Adipose tissue (tissue), 3 donors: Measurements from ENCODE around the gene LASP1. TPM values are rescaled to one million over a fixed set of nuclear protein-coding genes. Genes with fewer than 3 reads are reported as not detected.
"Not testable (repeated sequence)": the region's sequence is repeated elsewhere in the genome, so short reads cannot be mapped to it uniquely, and the experiment has no call there.

Source experiments
- H3K27ac ChIP-seq: one replicate; pipeline ENCODE4 v1.5.1; 2013; ENCODE audit warnings: low read depth, low read length
- WGBS, 3 donors: extraction: QIAGEN DNeasy Blood & Tissue Kit; methylation state at CpG; one replicate each; pipeline ENCODE4 v1.1.7; 2013; 5-methylcytosine and 5-hydroxymethylcytosine counted together
- polyA plus RNA-seq, 3 donors: library from polyadenylated mRNA; stranded (reverse); fragments of 200-250 nt; gene quantifications; one replicate each; pipeline ENCODE4 v1.2.3, GENCODE V29; 2013
- donor health status: healthy with polysubstance abuse.
- donor health status: Bipolar disorder and iron deficiency.
- donor health status: healthy.

Gene LASP1
- polyA plus RNA-seq, 3 donors = 49.1 to 90.6 (median 67.3) TPM

DNA sequence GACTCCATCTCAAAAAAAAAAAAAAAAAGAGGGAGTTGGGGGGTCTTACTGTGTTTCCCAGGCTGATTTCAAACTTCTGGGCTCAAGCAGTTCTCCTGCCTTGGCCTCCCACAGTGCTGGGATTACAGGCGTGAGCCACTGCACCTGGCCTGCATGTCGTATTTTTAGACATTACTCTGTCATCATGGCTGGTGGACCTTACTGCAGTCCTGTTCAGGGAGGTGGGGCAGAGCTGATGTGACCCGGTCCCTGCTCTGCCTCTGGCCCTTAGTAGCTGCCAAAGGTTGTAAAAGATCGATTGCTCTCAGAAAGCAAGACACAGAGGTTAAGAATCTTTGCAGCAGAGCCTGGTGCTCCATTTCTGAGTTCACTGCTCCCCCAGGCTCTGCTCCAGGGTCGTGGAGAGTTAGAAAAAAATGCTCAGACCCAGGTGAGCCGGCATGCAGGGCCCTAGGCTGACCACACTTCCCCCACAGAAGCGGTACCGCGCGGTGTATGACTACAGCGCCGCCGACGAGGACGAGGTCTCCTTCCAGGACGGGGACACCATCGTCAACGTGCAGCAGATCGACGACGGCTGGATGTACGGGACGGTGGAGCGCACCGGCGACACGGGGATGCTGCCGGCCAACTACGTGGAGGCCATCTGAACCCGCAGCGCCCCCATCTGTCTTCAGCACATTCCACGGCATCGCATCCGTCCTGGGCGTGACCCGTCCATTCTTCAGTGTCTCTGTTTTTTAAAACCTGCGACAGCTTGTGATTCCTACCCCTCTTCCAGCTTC is 48.5 kb downstream of the LASP1 start:
- 83 to 85% (median 83%) methylated on average over 37 of the region's 37 CpGs for WGBS, 3 donors
- H3K27ac ChIP-seq = no peak overlapping the region

- 91 to 100% (median 97%) methylated on average over 5 of the region's 5 CpGs for WGBS, 3 donors
- no peak overlapping the region for H3K27ac ChIP-seq
Observed at GRCh38 chr17:38918916-38919315, 49.1 kb downstream of the LASP1 start.

- 90 to 95% (median 95%) methylated on average over 16 of the region's 16 CpGs for WGBS, 3 donors
- no peak overlapping the region for H3K27ac ChIP-seq
Observed at GRCh38 chr17:38919316-38920078, 49.6 kb downstream of the LASP1 start.

DNA sequence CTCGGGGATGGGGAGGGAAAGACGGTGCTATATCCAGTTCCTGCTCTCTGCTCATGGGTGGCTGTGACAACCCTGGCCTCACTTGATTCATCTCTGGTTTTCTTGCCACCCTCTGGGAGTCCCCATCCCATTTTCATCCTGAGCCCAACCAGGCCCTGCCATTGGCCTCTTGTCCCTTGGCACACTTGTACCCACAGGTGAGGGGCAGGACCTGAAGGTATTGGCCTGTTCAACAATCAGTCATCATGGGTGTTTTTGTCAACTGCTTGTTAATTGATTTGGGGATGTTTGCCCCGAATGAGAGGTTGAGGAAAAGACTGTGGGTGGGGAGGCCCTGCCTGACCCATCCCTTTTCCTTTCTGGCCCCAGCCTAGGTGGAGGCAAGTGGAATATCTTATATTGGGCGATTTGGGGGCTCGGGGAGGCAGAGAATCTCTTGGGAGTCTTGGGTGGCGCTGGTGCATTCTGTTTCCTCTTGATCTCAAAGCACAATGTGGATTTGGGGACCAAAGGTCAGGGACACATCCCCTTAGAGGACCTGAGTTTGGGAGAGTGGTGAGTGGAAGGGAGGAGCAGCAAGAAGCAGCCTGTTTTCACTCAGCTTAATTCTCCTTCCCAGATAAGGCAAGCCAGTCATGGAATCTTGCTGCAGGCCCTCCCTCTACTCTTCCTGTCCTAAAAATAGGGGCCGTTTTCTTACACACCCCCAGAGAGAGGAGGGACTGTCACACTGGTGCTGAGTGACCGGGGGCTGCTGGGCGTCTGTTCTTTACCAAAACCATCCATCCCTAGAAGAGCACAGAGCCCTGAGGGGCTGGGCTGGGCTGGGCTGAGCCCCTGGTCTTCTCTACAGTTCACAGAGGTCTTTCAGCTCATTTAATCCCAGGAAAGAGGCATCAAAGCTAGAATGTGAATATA is 50.8 kb downstream of the LASP1 start:
- H3K27ac ChIP-seq = no peak overlapping the region
- 62 to 83% (median 63%) methylated on average over 9 of the region's 9 CpGs for WGBS, 3 donors

DNA sequence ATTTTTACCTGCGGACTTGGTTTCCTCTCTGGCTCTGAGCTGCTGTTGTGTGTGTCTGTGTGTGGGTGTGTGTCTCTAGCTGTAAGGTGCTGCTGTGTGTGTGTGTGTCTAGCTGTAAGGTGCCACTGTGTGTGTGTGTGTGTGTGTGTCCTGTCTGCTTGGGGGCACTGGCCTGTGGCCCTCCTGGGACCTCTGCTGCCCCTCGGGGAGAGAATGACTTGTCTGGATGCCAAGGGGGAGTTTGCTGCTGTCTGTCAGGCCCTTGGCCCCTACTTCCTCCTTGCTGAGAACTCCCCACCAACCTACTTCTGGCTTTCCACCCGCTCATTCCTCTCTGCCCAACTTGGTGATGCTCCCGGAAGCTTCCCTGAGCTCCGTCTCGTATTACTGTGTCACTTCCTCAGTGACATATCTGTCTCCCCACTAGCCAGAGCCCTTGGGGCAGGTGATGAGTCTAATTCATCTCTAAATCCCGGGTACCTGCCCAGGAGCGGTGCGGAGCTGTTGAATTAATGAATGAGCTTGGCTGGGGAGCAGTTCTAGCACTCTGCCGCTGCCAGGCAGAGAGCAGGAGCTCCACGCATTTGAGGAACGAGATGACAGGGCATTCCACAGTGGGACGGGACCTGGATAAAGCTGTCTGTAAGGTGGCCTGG is 52.0 kb downstream of the LASP1 start:
- H3K27ac ChIP-seq = no peak overlapping the region
- 66 to 84% (median 72%) methylated on average over 13 of the region's 13 CpGs for WGBS, 3 donors

DNA sequence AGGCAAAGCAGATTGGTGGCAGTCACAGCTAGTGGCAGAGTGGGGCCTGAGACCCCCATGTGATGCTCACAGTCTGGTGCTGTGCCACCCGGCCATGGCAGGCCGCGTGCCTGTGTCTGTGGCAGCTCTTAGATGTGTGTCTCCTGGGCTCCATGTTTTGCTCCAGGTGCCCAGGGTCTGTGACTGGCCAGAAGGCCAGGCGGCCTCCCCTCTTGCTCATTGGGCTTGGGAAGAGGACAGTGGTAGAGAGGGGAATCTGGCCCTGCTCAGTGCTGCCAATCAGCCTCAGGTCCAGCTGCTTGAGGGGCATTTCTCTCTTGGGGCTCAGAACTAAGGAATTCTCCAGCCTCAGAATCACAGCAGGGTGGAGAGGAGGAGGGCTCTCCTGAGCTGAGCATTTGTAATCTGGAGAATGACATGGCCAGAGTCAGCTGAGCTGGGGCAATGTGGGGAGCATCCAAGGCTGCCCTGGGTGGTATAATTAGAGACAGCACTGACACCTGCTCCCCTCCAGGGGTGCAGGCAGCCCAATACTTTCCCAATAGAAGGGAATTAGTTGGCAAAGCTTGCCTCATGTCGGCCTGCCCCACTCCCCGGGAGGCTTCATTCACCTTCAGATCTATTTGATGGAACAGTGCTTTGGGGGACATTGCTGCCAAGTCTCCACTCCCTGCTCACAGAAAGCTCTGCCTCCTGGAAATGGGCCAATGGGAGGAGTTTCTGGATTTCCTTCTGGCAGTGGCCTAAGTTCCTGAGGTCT is 52.9 kb downstream of the LASP1 start:
- WGBS, 3 donors = 55 to 66% (median 66%) methylated on average over 6 of the region's 6 CpGs
- H3K27ac ChIP-seq = no peak overlapping the region

GRCh38 chr17:38925263-38925995 is 55.6 kb downstream of the LASP1 start, which contains the start of gene LASP1NB:
Gene LASP1NB, plus strand, starts transcription at chr17:38925614.
- 62 to 67% (median 63%) methylated on average over 14 of the region's 14 CpGs for WGBS, 3 donors
- H3K27ac ChIP-seq = no peak within 1 kb of the TSS

DNA sequence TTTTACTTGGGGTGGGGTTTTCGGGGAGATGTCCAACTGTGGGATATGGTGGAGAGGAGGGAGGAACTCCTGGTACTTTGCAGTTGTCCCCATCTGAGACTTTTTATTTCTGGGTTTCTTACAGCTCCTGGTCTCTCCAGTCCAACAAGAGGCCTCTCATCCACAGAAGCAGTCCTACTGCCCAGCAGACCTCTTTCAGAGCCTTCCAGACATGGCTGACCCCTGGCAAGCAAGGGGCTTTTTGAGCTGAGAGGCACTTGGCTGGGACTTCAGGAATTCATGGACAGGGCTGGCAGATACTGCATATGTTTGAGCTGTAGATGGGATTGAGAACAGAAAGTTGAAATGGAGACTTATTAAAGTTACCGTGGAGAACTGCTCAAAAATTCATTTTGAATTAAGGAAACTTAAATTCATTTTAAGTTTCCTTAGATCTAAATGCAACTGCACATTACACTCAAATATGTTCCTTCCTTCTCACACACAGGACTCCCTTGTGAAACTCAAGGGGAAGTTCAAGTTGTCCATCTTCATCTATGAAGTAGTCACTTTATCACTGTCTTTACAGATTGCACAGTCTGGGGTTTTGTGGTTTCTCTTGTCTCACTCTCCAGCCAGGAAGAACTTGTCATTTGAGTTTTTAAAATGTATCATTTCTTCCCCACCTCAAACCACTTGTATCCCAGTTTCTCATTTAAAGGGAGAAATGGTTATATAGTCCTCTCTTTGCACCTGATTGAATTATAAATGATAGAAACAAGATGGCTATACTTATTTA is 56.6 kb downstream of the LASP1 start:
- 44 to 83% (median 63%) methylated on average over 2 of the region's 2 CpGs for WGBS, 3 donors

GRCh38 chr17:38930782-38931181 is 60.9 kb downstream of the LASP1 start:
- 92 to 96% (median 95%) methylated on average over 4 to 29 of the region's 36 CpGs for WGBS, 3 donors
- H3K27ac ChIP-seq = not testable (repeated sequence)

More for the DNA sequence above, 56.6 kb downstream of the LASP1 start:
- no peak overlapping the region for H3K27ac ChIP-seq

DNA sequence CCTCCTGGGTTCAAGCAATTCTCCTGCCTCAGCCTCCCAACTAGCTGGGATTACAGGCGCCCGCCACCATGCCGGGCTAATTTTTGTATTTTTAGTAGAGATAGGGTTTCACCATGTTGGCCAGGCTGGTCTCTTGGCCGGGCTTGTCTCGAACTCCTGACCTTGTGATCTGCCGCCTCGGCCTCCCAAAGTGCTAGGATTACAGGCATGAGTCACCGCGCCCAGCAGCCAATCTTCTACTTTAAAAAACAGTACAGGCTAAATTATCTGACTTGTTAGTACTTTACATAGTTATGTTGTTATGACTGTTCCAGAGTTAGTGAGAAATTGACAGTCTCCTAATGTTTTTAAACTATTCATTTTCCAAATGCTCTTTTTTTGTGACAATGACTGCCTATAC is 64.1 kb downstream of the LASP1 start:
- not testable (repeated sequence) for H3K27ac ChIP-seq
- 83 to 85% (median 84%) methylated on average over 9 of the region's 9 CpGs for WGBS, 3 donors

GRCh38 chr17:38939987-38940386 is 70.1 kb downstream of the LASP1 start:
- H3K27ac ChIP-seq = no peak overlapping the region

- 84 to 94% (median 87%) methylated on average over 1 of the region's 1 CpG for WGBS, 3 donors
- no peak overlapping the region for H3K27ac ChIP-seq
Observed at GRCh38 chr17:38940404-38940803, 70.5 kb downstream of the LASP1 start.

- WGBS, 3 donors = 49 to 65% (median 64%) methylated on average over 4 of the region's 4 CpGs
- no peak overlapping the region for H3K27ac ChIP-seq
Observed at GRCh38 chr17:38942696-38943334, 73.0 kb downstream of the LASP1 start.

DNA sequence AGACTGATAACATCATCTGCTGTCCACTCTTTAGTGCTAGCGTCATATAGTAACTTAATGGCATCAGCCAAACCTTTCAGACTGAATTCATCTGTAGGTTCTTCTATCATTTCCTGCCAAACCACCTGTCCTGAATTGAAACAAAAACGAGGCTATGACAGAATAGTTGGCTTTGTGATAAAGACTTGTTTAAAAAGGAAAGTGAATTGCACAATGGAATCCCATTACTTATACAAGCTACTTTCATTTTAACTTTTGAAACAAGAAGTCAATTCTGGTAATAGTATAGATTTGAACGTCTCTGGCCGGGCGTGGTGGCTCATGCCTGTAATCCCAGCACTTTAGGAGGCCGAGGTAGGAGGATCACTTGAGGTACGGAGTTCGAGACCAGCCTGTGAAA is 73.7 kb downstream of the LASP1 start:
- no peak overlapping the region for H3K27ac ChIP-seq
- 62 to 71% (median 66%) methylated on average over 8 of the region's 8 CpGs for WGBS, 3 donors

- 92 to 96% (median 95%) methylated on average over 2 of the region's 2 CpGs for WGBS, 3 donors
- no peak overlapping the region for H3K27ac ChIP-seq
Observed at GRCh38 chr17:38947189-38947588, 77.3 kb downstream of the LASP1 start.

- WGBS, 3 donors = 90 to 91% (median 90%) methylated on average over 7 of the region's 7 CpGs
- not testable (repeated sequence) for H3K27ac ChIP-seq
Observed at GRCh38 chr17:38953800-38954199, 83.9 kb downstream of the LASP1 start.
